GM10266 (cell line): ENCODE measurements around the gene GAS6.

ENCODE experiments used
- DNase-seq: peaks from one replicate; pipeline ENCODE4 v3.0.0; 2012; ENCODE audit errors: extremely low spot score
- TF ChIP-seq, protein P1 (sequence below): IDR thresholded peaks from 2 replicates; pipeline ENCODE4 v1.5.1; 2012; ENCODE audit warnings: mild to moderate bottlenecking, low read depth; ENCODE audit not compliant: control insufficient read depth, insufficient read depth; ENCODE audit errors: missing control alignments

The GAS6 gene

DNA sequence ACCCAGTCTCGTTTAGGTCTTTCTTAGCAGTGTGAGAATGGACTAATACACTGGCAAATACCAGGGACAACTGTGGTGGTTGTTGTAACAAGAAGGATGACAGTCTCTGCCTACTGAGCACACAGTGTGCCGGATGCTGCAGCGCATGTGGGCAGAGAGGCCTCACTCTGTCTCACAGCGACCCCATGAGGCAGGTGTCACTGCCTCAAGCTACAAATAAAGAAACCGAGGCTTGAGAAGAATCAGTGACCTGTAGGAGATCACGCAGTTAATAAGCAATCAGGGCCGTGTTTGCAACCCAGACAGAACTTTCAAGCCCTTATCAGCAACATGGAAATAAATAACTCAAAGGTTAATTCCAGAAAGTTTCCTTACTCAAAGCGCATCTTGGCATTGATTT, 40.5 kb upstream of the GAS6 start:
- no peak for DNase-seq
- TF ChIP-seq, protein P1, sequence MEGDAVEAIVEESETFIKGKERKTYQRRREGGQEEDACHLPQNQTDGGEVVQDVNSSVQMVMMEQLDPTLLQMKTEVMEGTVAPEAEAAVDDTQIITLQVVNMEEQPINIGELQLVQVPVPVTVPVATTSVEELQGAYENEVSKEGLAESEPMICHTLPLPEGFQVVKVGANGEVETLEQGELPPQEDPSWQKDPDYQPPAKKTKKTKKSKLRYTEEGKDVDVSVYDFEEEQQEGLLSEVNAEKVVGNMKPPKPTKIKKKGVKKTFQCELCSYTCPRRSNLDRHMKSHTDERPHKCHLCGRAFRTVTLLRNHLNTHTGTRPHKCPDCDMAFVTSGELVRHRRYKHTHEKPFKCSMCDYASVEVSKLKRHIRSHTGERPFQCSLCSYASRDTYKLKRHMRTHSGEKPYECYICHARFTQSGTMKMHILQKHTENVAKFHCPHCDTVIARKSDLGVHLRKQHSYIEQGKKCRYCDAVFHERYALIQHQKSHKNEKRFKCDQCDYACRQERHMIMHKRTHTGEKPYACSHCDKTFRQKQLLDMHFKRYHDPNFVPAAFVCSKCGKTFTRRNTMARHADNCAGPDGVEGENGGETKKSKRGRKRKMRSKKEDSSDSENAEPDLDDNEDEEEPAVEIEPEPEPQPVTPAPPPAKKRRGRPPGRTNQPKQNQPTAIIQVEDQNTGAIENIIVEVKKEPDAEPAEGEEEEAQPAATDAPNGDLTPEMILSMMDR: peak; percentile 48

- TF ChIP-seq, protein P1: no peak
- no peak for DNase-seq
These were observed 40.0 kb upstream of the GAS6 start for GRCh38 chr13:113903912-113904311.

- TF ChIP-seq, protein P1: no peak
- no peak for DNase-seq
These were observed 39.3 kb upstream of the GAS6 start for GRCh38 chr13:113902986-113903775.

GRCh38 chr13:113902481-113902880, 38.6 kb upstream of the GAS6 start:
- TF ChIP-seq, protein P1: no peak
- DNase-seq: no peak

DNA sequence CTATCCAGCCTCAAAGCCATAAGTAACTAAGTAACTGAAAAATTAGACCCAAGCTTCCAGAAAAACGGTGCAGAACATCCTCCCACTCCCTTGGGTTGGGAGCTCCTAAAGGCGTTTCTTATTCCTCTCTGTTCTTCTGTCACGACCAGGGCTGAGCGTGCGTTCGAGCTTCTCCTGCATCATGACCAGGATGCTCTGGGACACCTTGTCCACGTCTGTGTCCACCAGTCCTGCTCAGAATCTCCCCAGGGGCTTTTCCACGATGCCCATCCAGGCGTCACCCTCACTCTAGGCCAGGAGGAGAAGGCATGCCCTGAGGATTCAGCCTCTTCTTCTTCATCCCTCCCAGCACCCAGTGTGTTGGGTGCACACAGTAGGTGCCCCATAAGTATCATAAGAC, 37.8 kb upstream of the GAS6 start:
- TF ChIP-seq, protein P1: no peak
- DNase-seq: no peak

DNA sequence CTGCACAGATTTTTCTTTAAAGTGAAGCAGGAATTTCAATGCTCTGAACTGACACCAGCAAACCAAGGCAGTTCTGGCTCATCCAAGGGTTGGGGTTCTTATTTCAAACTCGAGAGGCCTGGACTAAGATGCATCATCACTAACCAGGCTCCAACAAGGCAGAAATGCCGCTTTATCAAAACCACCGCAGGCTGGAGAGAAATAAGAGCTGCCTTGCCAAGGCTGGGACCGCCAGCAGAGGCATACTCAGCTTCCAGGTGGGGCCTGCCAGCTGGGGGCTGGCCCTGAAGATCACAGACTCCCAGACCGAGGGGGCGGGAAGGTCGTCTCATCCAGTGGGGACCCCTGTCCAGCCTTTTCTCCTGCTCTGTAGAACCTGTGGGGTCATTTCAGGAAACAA, 37.4 kb upstream of the GAS6 start:
- DNase-seq: no peak
- TF ChIP-seq, protein P1: no peak

GRCh38 chr13:113900646-113901045, 36.8 kb upstream of the GAS6 start:
- DNase-seq: no peak
- TF ChIP-seq, protein P1: no peak
